GM21367 (cell line): ENCODE measurements around the gene GPC6.
"Not testable (repeated sequence)": the region's sequence is repeated elsewhere in the genome, so short reads cannot be mapped to it uniquely, and the experiment has no call there.

Experiments used
- ATAC-seq: cut with Tn5 transposase; IDR thresholded peaks from one replicate; pipeline ENCODE4 v1.9.1; 2021; ENCODE audit not compliant: unreplicated experiment

Gene GPC6

DNA sequence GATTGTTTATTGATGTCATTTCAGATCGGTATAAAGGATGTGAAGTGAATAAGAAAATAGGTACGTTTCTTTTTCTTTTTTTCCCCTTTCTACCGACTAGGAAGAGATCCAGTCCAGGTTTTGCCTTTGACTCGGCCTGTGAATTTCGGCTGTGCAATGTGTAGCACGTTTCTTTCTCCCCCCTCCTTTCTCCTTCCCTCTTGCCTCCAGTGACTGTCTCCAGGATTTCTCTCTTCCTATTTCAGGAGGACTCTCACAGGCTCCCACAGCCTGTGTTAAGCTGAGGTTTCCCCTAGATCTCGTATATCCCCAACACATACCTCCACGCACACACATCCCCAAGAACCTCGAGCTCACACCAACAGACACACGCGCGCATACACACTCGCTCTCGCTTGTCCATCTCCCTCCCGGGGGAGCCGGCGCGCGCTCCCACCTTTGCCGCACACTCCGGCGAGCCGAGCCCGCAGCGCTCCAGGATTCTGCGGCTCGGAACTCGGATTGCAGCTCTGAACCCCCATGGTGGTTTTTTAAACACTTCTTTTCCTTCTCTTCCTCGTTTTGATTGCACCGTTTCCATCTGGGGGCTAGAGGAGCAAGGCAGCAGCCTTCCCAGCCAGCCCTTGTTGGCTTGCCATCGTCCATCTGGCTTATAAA is at the start of gene GPC6:
Gene GPC6 (plus strand): TSS at position 185 of the 657 bp plus-strand sequence.
- ATAC-seq: no peak

DNA sequence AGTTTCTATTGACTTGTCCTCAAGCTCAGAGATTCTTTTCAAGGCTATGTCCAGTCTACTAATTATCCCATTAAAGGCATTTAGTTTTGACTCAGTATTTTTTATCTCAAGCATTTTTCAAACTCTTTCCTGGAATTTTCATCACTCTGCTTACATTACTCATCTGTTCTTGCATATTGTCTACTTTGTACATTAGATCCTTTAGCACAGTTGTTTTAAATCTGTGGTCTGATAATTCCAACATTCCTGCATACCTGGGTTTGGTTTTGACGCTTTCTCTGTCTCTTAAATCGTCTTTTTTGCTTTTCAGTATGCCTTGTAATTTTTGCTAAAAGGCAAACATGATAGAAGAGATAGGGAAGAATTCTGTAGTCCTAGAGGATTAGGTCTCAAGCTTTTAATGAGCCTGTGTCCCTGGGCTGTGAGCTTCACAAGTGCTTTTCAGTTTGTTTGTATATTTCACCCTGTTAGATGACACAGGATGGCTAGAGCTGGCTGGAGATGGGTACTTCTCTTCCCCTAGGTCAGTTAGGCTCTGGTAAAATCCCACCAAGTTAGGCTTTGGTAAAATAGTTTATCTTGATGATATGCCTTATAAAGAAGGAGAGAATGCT is 46.1 kb upstream of the GPC6 start:
- ATAC-seq: no peak

DNA sequence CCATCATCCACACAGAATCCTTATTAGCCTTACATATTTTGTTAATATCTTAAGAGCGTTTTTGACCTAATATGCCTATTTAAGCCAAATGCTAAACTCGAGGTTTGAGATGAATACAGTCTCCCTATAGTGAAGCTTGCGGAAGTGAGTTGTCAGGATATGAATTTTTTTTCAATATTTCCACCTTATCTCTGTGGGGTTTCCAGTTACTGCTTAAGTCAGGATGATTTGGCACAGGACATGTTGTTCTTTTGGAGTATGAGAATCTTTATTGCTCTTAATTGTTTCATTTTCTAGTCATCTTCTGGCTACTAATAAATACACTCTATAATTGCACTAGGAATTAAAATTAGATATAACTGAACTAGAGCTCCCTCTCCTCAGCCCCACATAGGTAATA is 44.2 kb upstream of the GPC6 start:
- no peak for ATAC-seq

DNA sequence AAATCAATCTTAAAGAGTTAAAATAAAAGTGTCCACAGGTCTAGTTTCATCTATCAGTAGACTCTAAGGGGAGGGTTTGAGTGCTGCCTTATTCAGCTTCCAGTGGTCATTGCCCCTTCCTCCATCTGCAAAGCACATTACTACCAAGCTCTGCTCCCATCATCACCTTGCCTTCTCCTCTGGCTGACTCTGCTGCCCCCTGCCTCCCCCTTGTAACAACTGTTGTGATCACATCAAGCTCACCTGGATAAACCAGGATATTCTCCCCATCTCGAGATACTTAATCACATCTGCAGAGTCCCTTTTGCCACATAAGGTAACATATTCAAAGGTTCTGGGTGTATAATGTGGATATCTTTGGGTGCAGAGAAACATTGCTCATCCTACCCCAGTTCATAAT is 43.3 kb upstream of the GPC6 start:
- no peak for ATAC-seq

DNA sequence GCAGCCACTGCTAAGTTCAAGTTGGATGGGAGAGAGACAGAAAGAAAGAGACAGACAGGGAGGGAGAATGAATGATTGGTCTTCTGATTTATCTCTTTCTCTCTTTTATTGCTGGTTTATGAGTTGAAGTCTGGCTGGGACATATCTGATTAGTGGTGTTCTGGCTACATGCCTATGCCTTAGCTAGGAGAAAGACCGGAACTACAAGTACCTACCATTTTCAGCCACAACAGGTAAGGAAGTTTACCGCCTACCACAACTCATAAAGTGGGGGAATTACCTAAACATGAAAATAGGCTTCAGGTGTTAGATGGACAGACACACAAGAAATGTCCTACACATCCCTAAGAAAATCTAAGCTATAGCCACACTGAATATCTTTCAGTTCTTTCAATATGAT is 36.6 kb upstream of the GPC6 start:
- ATAC-seq: no peak

DNA sequence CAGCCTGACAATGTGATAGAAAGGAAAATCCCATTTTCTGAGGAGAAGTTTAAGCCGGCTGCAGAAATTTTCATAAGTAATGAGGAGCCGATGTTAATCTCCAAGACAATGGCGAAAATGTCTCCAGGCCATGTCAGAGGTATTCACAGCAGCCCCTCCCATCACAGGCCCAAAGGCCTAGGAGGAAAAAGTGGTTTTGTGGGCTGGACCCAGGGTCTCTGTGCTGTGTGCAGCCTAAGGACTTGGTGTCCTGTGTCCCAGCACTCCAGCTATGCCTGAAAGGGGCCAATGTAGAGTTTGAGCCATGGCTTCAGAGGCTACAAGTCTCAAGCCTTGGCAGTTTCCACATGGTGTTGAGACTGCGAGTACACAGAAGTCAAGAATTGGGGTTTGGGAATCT is 32.9 kb upstream of the GPC6 start:
- no peak for ATAC-seq

DNA sequence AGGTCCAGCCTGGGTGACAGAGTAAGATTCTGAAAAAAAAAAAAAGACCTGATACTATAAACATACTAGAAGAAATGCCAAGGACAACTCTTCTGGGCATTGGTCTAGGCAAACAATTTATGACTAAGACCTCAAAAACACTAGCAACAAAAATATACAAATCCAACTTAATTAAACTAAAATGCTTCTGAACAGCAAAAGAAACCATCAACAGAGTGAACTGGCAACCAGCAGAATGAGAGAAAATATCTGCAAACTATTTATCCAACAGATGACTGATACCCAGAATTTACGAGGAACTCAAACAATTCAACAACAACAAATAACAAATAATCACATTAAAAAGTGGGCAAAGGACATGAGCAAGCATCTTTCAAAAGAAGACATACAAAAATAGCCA is 26.8 kb upstream of the GPC6 start:
- no peak for ATAC-seq

DNA sequence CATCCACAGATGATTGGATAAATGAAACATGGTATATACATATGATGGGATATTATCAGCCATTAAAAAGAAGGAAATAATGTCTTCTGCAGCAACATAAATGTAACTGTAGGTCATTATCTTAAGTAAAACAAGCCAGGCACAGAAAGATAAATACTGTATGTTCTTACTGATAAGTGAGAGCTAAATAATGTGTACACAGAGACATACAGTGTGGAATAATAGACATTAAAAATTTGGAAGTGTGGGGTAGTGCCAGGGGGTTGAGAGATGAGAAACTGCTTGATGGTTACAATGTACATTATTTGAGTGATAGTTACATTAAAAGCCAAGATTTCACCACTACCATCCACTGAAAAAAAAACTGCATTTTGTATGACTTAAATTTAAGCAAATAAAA is 26.0 kb upstream of the GPC6 start:
- no peak for ATAC-seq

DNA sequence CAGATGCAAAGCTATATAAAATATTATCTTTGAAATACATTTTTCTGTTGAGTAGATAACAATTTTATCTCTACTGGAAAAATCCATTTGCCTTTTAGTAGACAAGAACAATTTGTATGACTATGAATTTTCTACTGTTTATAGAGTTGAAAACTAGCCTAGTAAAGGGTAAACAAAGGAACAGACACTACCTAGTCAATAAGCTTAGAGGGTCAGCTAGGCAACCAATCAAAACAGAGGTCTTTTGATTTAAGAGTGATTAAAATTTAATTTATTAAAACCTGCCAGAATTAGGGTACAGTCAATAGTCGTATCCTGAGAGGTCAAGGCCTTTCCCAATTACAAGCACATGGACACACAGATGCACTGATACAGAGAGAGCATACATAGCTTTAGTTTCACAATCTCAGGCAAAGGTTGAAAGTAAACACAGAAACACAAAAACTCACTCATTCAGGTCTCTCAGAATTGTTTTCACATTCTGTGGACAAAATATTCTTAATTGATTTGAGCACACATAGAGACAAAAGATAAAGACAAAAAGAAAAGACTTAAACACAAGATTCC is 24.5 kb upstream of the GPC6 start:
- ATAC-seq: no peak

DNA sequence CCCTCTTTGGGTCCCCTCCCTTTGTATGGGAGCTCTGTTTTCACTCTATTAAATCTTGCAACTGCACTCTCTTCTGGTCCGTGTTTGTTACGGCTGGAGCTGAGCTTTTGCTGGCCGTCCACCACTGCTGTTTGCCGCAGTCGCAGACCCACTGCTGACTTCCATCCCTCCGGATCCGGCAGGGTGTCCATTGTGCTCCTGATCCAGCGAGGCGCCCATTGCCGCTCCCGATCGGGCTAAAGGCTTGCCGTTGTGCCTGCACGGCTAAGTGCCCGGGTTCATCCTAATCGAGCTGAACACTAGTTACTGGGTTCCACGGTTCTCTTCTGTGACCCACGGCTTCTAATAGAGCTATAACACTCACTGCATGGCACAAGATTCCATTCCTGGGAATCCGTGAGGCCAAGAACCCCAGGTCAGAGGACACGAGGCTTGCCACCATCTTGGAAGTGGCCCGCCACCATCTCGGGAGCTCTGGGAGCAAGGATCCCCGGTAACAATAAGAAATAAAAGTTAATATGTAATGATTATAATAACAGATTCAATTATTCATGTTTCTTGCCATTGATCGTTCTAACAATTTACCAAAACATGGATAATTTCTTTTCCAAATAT is 19.7 kb upstream of the GPC6 start:
- ATAC-seq: not testable (repeated sequence)

DNA sequence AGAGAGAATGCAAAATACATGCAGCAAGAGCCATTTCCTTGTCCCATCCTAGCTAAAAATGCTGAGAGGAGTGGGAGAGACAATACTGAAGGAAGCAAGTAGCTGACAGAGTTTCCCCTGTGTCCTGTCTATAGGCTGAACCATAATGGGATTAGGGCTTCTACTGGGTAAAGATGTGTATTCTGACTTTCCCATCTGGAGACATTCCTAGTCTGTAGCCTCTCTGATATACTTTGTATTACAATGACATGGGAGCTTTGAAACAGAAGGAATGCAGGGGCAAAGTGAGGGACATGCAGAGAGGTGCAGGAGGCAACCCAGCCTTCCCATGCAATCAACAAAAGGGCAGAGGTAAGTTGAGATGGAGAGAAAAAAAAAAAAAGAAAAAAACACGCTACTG is 10.5 kb upstream of the GPC6 start:
- no peak for ATAC-seq

DNA sequence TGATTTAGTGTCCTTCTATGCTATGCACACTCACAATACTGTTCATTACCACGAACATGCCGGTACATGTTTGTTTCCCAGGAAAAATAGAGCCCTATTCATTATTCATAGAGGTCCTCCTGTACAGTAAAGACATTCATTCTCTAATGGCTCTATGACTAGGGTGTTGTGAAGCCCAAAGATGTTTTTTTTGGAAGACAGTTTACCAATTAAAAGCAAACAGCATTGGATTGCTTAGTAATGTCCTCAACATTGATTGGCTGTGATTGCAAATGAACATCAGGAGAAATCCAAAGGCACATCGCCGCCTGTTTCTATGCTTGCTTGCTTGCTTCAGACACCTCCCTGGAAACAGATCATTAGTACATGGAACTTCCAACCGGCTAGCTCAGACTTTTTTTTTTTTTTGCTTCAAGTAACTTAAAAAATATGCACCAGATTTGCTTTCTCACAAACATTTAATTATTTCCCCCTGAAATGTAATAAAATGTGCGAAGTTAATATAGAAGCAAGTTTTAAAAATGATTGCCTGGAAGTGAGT is 8.8 kb upstream of the GPC6 start:
- ATAC-seq: no peak

DNA sequence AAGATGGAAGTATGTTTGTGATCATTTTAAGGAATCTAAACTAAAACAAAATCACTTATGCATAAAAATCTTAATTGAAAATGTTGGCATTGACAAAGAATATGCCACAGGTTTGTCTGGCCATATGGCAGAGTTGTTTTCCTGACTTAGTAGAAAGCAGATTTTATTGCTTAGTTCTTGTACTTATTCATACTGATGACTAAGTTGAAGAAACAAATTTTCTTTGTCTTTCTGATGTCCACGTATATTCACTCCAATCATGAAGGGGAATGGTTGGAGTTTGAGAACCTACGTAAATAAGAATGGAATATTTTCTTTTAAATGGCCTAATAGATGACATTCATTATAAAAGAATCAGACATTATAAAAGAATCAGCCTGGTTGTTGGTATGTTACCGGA is 8.0 kb upstream of the GPC6 start:
- no peak for ATAC-seq

DNA sequence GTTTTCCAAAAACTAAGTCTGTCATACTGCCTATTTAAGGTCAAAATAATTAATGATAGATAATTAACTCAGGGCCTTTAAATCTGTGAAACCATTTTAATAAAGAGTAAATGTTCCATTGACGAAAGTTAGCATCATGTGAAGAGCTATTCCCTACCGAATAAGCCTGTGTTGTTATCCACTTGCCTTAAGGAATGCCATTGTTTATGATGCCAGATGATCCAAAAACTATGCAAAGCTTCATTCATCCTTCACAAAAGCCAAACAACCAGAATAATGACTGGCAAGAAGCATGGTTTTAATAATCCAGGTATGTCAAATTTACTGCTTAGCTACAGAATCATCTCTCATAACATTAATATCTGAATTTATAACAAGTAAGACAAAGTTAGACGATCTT is 6.5 kb upstream of the GPC6 start:
- no peak for ATAC-seq

DNA sequence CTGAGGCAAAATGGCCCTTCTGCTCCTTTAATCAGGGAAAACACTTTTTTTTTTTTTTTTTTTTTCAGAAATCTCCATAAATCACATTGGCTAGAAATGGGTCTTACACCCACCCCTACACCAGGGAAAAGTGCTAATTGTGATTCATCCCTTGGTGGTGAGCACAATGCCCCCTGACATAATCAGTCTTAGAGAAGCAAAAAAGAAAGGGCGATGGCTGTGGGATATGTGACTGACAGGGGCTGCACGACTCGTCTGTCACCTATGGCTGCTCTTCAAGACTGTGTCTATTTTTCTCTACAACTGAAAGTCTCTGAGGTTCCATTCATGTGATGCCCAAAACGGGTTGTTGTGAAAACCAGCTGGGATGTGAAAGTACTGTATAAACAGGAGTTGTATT is 3.6 kb upstream of the GPC6 start:
- no peak for ATAC-seq

DNA sequence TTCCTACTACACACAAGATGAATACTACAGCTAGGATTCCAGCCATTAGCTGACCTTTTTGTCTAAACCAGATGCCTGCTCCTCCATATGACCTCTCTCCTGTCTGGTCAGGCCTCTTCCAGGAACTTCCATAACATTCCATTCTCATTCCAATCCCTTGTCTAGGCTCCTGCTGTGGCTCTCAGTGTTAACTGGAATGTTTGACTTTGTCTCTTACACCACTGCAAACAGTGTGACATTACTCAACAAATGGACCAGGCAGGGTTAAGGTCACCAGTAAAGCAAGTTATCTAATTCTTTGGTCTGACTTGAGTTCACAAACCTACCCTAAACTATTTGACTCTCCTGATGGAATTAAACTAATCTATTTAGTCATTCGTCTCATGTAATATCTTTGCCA is 2.1 kb upstream of the GPC6 start:
- no peak for ATAC-seq

DNA sequence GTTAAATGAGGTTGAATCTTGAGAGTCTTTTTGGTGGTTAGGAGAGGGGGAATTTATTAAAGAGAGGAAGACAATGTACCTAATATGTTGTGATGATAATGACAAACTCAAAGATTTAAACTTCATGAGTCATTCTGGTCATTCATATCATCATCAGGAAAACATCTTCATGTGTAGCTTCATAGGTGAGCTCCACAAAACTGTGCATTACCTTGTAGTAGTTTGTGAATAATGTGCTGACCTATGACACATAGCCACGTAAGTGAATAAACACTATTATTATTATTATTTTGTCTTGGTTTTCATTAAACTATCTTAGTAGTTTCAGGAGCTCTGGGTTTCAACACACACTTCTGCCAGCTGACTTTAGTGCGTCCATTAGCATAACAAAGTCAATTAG is 997 bp upstream of the GPC6 start:
- ATAC-seq: no peak

DNA sequence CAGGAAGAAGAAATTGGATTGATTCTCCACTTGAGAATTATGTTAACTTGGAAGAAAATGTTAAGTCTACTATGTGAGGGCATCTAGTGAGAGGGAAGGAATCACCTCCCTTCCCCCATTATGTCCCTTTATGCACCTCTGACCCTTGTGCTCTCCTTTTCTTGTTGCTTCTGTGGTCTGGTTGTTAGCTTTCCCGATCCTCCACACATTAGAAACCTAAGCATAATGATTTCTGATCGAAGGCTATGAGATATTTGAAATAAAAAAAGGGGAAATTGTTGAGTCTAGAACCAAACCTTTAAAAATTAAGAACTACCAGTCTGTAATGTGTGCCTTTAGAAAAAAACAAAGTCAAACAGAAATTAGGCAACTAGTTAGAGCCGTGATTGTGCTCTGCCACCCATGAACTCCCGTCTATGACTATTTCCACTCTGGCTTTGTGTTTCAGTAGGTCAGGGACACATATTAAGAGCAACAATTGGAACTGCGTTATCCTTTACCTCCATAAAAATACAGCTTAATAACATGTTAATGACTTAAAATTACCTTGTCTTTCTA is 463 bp upstream of the GPC6 start:
- no peak for ATAC-seq

DNA sequence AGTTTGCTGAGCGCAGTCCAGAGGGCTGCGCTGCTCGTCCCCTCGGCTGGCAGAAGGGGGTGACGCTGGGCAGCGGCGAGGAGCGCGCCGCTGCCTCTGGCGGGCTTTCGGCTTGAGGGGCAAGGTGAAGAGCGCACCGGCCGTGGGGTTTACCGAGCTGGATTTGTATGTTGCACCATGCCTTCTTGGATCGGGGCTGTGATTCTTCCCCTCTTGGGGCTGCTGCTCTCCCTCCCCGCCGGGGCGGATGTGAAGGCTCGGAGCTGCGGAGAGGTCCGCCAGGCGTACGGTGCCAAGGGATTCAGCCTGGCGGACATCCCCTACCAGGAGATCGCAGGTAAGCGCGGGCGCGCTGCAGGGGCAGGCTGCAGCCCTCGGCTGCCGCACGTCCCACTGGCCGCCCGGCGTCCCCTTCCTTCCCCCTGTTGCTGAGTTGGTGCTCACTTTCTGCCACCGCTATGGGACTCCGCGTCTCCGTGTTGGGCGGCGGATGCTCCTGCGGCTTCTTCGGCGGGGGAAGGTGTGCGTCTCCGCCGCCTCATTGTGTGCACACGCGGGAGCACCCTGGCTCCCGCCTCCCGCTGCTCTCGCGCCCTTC is 772 bp downstream of the GPC6 start:
- ATAC-seq: no peak

DNA sequence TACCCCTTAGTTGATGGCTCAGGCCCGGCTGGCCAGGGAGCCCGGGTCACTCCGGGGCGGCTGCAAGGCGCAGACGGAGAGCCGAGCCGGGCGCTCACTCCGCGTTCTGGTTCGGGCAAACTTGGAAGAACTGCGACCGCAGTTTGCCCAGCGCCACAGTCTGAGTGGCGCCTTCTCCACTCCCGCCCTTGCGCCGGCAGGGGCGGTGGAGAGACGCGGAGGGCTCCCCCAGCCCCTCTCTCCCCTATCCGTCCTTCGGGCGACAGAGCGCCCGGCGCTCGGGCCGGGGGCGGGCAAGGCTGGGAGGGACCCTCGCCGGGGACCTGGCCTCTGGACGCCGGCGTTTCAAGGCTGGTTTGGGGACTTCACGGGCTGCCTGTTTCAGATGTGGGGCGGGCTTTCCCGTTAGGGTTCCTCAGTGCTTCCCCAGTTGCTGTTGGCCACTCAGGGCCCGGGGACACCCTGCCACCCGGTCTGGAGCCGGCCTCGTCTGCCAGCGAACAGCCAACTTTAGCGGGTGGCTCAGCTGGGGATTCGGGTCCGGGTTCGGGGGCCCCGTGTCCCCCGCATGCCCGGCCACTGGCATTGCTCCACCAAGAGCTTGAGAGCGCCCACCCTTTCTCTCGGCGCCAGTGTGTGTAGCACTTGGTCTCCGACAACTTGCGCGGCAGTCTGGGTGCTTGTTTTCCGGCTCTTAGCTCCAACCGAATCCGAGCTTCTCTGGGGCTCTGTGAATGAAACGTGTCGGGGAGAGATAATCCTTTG is 1.5 kb downstream of the GPC6 start:
- ATAC-seq: no peak

DNA sequence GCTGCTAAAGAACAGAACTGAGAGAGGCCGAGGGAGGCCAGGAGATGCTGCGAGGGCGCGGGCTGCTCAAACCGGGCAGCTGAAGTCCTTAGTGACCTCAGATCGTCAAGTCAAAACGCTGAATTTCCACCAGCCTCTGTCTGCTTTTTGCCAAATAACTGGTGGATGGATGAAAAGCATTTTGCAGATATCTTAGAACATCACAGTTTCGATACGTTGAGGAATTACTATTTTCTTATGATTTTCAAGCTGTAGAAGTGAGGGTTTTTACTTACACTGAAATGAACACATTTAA is 2.0 kb downstream of the GPC6 start:
- no peak for ATAC-seq
